Chondrocyte (in vitro differentiated cells): ENCODE measurements around the gene APLF. TPM values are rescaled to one million over a fixed set of nuclear protein-coding genes. Genes with fewer than 3 reads are reported as not detected.
"Not testable (repeated sequence)": the region's sequence is repeated elsewhere in the genome, so short reads cannot be mapped to it uniquely, and the experiment has no call there.

ENCODE experiments used
- DNase-seq: peaks from one replicate; pipeline ENCODE4 v3.0.0; 2021; ENCODE audit warnings: mixed read lengths, low spot score
- H3K27ac Mint-ChIP-seq: one replicate; pipeline ENCODE4 v1.8.0; 2021; ENCODE audit warnings: mild to moderate bottlenecking, moderate library complexity, mixed read lengths; ENCODE audit not compliant: unreplicated experiment
- H3K27me3 Mint-ChIP-seq: 2 replicates; pipeline ENCODE4 v1.8.0; 2021; ENCODE audit warnings: low read depth, mixed read lengths
- H3K36me3 Mint-ChIP-seq: 2 replicates; pipeline ENCODE4 v1.8.0; 2021; ENCODE audit warnings: low read depth, mixed read lengths
- H3K4me1 Mint-ChIP-seq: 2 replicates; pipeline ENCODE4 v1.8.0; 2021; ENCODE audit warnings: low read depth, mild to moderate bottlenecking, mixed read lengths
- H3K4me3 Mint-ChIP-seq: one replicate; pipeline ENCODE4 v1.8.0; 2021; ENCODE audit warnings: mild to moderate bottlenecking, moderate library complexity, mixed read lengths; ENCODE audit not compliant: unreplicated experiment
- H3K9me3 Mint-ChIP-seq: 2 replicates; pipeline ENCODE4 v1.8.0; 2021; ENCODE audit warnings: low read depth, mixed read lengths
- total RNA-seq: library from RNA; stranded (reverse); gene quantifications from 3 replicates; pipeline ENCODE4 v1.2.1, GENCODE V29; 2021
- TF ChIP-seq, protein P1 (sequence below): fragments of 200-600 bp; sonication (generic); IDR thresholded peaks from 2 replicates; pipeline ENCODE4 v1.5.0; 2021; ENCODE audit warnings: antibody characterized with exemption, mild to moderate bottlenecking, moderate library complexity

Gene APLF
- total RNA-seq, 1 donor from 2014 or later, result 3.9 TPM

DNA sequence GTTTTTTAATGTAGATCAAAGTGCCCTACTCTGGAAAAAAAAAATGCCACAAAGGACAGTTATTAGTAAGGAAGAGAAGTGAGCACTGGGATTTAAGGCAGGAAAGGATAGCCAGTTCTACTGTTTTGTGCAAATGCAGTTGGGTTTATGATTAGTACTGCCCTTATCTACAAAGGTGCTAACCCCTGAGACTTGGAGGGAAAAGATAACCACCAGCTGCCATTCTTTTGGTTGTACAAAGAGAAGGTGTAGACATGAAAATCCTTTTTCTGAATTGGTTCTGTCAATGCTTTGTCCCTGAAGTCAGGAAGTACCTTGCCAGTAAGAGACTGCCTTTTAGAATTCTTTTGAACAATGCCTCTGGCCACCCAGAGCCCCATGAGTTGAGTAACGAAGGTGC is 11.3 kb downstream of the APLF start:
- DNase-seq, result no peak
- H3K27ac Mint-ChIP-seq, result no peak overlapping the region
- TF ChIP-seq, protein P1, sequence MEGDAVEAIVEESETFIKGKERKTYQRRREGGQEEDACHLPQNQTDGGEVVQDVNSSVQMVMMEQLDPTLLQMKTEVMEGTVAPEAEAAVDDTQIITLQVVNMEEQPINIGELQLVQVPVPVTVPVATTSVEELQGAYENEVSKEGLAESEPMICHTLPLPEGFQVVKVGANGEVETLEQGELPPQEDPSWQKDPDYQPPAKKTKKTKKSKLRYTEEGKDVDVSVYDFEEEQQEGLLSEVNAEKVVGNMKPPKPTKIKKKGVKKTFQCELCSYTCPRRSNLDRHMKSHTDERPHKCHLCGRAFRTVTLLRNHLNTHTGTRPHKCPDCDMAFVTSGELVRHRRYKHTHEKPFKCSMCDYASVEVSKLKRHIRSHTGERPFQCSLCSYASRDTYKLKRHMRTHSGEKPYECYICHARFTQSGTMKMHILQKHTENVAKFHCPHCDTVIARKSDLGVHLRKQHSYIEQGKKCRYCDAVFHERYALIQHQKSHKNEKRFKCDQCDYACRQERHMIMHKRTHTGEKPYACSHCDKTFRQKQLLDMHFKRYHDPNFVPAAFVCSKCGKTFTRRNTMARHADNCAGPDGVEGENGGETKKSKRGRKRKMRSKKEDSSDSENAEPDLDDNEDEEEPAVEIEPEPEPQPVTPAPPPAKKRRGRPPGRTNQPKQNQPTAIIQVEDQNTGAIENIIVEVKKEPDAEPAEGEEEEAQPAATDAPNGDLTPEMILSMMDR, result no peak
- no peaks in the 10 kb centered on the region for H3K9me3 Mint-ChIP-seq
- no peak overlapping the region for H3K4me3 Mint-ChIP-seq
- H3K36me3 Mint-ChIP-seq, result no peaks in the 10 kb centered on the region
- H3K4me1 Mint-ChIP-seq, result no peaks in the 10 kb centered on the region
- no peaks in the 10 kb centered on the region for H3K27me3 Mint-ChIP-seq

DNA sequence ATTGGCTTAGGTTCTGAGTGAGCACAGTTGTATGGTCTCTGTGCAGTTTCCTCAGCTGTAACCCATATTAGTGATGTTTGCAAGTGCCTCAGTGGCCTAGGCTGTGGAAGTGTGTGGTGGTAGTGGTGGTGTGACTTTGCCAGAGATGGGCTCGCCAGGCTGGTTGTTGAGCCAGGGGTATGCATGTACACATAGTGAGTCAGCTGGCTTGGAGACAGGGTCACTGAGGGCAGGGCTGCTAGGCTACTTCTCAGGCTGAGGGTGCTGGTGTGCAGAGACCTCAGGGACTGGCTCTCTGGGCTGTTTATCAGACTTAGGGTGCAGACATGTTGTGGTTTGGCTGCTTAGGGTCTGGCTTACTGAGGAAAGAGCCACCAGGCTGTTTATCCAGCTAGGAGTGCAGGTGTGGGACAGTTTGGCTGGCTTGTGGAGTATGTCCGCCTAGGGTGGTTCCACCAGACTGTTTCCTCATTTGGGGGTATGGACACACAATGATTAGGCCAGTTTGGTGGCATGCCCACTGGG is 15.0 kb downstream of the APLF start:
- no peaks in the 10 kb centered on the region for H3K36me3 Mint-ChIP-seq
- no peak overlapping the region for H3K27ac Mint-ChIP-seq
- H3K27me3 Mint-ChIP-seq, result no peaks in the 10 kb centered on the region
- H3K4me1 Mint-ChIP-seq, result no peaks in the 10 kb centered on the region
- no peak overlapping the region for H3K4me3 Mint-ChIP-seq
- TF ChIP-seq, protein P1, result no peak
- no peak for DNase-seq
- H3K9me3 Mint-ChIP-seq, result no peaks in the 10 kb centered on the region

DNA sequence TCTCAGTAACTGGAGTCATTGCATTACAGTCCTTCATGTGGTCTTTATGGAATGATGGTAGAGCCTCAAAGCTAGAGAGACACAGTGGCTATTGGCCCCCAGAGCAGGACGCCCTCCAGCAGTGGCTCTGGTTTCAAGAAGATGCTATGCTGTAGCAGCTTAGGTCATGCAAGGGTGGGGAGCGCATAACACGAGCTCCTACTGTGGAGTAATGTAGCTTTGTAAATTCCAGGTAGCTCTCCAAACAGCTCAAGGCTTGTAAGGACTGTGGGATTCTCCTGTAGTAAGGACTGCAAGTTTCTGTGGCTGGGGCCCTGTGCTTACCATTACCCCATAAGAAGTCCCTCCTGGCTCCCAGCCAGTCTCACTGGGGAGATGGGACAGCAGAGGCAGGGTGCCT is 15.6 kb downstream of the APLF start:
- Mint-ChIP-seq H3K27me3 (no peaks in the 10 kb centered on the region), H3K9me3 (no peaks in the 10 kb centered on the region)

DNA sequence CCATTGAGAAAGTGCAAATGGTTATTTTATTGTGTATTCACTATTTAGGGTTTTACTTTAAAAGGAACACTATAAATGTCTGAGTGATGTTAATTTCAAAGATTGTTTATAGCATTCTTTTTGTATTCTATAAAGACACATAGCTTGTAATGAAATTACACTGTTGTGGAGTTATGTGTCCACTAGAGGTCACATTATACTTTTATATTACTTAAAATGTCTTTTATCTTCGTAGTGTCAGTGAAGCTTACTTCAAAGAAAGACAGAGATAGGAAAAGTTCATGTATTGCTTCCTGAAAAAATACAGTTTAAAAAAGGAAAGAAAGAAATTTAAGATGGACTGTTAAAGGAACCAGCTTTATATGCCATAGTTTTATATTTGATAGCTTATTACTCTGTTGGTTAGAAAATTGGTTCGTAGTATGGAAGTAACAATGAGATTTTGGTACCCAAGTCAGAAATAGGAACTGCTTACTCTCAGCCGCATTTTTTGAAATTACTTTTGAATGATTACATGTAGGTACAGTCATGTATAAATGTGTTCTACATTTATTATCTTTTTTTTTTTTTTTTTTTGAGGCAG is 20.5 kb downstream of the APLF start:
- H3K27ac Mint-ChIP-seq, result no peak overlapping the region
- no peak for DNase-seq
- H3K4me1 Mint-ChIP-seq, result peaks cover 4% of the 10 kb centered on the region
- H3K9me3 Mint-ChIP-seq, result no peaks in the 10 kb centered on the region
- TF ChIP-seq, protein P1, result peak; percentile 88
- no peak overlapping the region for H3K4me3 Mint-ChIP-seq
- H3K36me3 Mint-ChIP-seq, result no peaks in the 10 kb centered on the region
- H3K27me3 Mint-ChIP-seq, result no peaks in the 10 kb centered on the region

More for the DNA sequence above, 15.6 kb downstream of the APLF start:
- Mint-ChIP-seq H3K4me3 (no peak overlapping the region), H3K36me3 (no peaks in the 10 kb centered on the region), H3K4me1 (peaks cover 4% of the 10 kb centered on the region), H3K27ac (no peak overlapping the region)
- TF ChIP-seq, protein P1, result no peak
- DNase-seq, result no peak

DNA sequence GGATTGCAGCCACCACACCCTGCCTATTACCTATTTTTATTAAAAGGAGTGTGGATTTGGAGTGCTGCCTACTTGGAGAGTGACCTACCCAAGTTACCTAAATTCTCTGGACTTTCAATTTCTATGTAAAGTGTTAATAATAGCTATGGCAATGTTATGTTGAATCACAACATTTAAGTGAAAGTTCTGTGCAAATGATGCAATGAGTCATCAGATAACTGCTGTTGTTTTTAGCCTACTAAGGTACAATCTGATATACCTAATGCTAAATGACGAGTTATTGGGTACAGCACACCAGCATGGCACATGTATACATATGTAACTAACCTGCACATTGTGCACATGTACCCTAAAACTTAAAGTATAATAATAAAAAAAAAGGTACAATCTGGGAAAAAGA is 21.2 kb downstream of the APLF start:
- H3K9me3 Mint-ChIP-seq, H3K4me1 Mint-ChIP-seq, DNase-seq, H3K36me3 Mint-ChIP-seq, H3K27me3 Mint-ChIP-seq, H3K4me3 Mint-ChIP-seq, H3K27ac Mint-ChIP-seq: not testable (repeated sequence)

DNA sequence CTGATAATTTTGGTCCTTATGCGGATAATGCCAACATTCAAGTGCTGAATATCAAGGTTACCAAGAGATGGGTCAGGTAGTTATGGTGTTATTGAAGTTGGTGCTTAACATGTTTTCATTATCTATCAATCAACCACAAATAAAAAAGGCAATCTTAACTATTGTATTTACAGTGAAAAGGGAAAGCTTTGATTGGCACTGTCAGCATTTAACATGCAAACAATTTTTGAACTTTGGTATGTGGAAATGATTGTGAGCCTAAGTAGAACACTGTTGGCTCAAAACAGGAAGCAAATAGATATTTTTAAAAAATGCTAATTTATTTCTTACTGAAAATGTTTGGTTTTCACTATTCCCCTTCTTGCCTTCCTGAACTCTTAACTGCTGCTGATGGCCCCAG is 21.9 kb downstream of the APLF start:
- no peaks in the 10 kb centered on the region for H3K9me3 Mint-ChIP-seq
- no peak overlapping the region for H3K27ac Mint-ChIP-seq
- no peak for DNase-seq
- TF ChIP-seq, protein P1, result no peak
- H3K27me3 Mint-ChIP-seq, result no peaks in the 10 kb centered on the region
- H3K4me1 Mint-ChIP-seq, result peaks cover 4% of the 10 kb centered on the region
- H3K36me3 Mint-ChIP-seq, result peaks cover 1% of the 10 kb centered on the region
- H3K4me3 Mint-ChIP-seq, result no peak overlapping the region
